ENCODE measurements around the gene GPATCH8.
A peak's percentile ranks its signal among the peaks of the same experiment; 100 is the strongest.
"Not testable (repeated sequence)": the region's sequence is repeated elsewhere in the genome, so short reads cannot be mapped to it uniquely, and the experiment has no call there.

GPATCH8 gene

DNA sequence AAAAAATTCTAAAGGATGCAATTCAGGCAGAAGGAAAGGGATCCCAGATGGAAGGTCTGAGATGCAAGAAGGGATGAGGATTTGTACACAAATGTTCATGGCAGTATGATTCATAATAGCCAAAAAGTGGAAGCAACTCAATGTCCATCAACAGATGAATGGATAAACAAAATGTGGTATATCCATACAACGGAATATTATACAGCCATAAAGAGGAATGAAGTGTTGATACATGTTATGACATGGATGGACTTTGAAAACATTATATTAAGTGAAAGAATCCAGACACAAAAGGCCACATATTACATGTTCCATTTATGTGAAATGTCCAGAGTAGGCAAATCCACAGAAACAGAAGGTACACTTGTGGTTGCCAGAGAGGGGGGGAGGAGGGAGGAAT lies 23.9 kb upstream of the GPATCH8 start:
- DNase-seq: no peak

DNA sequence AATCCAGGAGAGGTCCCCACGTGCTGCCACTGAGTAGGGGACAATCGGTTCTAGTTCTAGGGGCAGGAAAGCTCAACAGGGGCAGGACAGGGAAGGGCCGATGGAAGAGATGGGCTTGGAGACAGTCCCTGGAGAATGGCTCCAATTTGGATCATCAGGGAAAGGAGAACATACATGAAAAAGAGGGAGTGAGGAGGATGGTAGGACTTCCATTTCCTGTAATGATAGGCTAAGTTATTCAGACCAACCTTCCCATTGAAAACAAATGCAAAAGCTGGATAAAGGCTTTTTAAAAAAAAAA lies 20.4 kb upstream of the GPATCH8 start:
- DNase-seq: no peak

DNA sequence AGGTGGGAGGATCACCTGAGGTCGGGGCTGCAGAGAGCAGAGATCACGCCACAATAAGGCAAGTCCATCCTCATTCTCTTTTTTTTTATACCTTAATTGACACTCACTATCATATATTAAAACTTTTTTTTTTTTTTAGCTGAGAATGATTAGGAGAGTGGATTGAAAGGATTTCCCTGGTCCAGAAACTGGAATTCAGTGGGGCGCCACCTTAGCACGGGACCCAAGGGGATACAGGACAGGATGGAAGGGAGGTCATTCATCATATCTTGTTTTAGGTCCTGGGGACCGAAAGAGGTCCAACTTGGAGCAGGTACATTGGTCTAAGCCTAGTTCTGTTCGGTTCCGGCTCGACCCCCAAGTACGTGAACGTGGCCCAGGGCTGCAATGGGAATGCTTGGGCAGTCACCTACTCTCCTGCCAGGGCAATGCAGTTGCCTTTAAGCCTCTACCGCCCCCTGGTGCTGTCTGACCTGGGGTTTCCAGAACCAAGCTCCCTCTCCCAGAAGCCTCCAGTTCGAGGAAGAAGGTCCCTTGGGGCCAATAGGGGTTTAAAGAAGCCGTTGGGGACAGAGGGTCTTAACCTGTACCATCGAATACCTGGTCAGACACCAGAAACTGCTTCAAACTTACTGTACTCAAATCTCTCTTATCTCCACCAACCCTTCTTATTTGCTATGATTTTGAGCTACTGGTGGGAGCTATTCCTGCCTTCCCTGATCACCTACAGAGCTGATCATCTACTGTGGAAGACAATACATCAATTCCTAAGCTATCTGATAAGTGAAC lies 19.9 kb upstream of the GPATCH8 start:
- DNase-seq: peak; percentile 17

DNA sequence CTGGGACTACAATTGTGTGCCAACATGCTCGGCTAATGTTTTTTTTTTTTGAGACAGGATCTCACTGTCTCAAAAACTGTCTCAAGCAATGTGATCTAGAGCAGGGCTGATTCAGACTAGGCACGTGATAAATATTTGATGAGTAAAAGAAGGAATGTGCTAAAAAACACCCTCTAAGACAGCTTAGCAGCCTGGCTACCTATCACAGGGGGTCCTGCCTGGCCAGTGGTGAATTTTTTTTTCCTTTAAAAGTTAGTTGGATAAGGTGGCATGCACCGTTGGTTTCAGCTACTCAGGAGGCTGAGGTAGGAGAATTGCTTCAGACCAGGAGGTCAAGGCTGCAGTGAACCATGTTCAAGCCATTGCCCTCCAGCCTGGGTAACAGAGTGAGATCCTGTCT lies 14.8 kb upstream of the GPATCH8 start:
- peak; percentile 61 for DNase-seq

DNA sequence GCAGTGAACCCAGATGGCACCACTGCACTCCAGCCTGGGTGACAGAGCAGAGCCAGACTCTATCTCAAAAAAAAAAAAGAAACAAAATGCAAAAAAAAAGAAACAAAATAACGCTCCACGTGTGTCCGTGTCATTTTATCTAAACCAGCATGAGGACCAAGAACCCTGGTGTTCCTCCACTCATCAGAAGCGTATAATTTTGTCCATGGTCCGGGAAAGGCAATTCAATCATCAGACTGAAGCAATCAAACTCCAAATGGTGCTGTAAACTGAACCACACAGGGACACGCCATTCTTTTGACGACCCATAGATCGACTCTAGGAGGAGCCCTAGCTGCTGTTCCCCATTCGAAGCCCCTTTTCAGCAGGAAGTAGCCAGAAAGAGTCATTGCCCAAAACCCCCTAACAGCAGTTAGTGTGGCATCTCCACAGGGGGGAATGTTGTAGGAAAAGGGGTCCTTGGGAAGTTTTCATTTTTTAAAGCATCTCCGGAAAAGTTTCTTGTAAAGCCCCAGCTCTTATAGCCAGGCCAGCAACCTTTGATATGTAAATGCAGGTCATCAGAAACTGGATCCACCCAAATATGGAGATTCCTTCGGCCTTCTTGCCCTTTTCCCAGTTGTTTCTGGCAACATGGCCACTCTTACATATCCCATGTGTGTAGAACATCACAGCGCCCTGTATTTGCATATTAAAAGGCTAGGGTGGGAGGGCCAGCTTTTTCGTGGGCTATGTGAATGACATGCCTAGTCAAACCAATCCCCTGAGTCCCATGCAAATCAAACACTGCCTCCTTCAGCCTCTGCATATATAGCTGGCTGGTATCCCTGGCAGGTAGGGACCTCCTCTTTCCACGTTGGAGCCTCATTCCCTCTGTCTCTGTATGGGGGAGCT lies 8.3 kb upstream of the GPATCH8 start:
- not testable (repeated sequence) for DNase-seq

DNA sequence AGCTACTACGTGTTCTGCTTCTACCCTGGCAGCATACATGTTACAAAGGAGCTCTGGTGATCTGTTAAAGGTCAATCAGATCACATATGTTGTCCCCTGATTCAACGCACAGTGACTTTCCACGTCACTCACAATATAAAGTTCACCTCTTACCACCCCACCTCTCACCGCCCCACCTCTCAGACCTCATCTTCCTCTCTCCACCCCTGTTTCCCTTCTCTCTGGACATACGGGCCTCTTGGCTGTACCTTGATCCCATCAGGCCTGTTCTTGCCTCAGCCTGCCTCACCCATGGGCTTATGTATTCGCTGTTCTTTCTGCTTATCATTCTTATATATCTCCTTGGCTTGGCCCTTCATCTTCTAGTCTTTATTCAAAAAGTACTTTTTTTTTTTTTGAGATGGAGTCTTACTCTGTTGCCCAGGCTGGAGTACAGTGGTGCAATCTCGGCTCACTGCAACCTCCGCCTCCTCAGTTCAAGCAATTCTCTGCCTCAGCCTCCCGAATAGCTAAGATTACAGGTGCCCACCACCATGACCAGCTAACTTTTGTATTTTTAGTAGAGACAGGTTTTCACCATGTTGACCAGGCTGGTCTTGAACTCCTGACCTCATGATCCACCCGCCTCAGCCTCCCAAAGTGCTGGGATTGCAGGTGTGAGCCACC lies 3.9 kb upstream of the GPATCH8 start:
- DNase-seq: not testable (repeated sequence)

DNA sequence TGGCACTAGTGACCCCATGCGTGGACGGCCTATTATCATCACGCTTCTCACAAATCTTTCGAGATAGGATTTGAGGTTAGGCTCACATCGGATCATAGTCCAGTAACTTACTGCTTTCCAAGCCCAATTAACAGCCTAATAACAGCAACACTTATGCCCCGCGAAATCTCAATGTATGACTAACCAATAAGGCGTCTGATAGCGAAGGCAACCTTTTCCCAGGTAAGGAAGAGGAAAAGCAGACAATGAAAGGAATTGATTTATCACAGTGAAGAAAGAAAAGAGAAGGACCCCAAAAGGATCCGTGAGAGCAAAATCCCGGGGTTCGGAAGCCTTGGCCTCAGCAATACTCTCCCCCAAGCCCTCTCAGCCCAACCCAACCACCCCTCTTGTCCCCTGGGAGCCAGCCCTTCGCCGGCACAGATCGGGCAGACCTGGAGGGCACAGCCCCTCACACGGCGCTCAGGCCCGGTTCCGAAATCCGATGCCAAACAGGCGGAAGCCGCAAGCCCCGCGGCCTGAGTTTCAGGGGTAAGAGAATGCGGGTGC lies 534 bp downstream of the GPATCH8 start:
- DNase-seq: no peak

DNA sequence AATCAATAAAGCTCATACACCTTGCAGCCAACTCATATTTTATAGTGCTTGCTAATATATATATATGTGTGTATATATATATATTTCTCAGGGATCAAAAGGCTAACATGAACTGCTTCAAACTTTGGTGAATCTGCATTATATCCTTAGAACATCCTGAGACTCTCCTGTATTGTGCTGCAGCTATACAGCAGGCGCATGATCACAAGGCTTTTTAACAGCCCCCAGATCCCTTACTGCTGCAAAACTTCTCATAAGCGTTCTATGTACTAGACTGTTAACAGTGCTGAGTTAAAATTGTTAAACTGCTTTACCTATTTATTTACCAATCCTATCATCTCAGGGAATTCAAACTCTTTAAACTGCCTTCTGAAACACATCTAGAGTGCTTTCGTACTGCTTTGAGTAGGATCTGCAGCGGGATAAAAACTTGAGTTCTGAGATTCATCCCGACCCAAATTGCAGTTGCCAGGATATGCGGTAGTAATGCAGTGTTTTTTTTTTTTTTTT lies 1.3 kb downstream of the GPATCH8 start:
- DNase-seq: peak; percentile 36

DNA sequence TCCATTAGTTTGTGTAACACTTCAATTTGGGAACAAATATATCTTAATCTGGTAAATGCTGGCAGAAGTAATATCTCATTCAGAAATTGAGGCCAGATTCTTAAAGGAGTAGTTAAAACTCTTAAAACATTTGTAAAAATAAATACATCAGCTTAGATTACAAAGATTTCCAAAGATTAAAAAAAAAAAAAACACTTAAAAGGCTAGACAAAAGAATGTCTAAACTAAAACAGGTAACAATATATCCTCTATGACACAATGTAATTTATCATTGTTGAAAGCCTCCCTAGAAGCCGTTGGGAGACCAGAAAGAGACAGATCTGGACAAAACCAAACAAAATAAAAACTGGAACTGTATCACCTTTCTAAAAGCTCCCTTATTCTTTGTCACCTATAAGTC lies 3.5 kb downstream of the GPATCH8 start:
- no peak for DNase-seq

DNA sequence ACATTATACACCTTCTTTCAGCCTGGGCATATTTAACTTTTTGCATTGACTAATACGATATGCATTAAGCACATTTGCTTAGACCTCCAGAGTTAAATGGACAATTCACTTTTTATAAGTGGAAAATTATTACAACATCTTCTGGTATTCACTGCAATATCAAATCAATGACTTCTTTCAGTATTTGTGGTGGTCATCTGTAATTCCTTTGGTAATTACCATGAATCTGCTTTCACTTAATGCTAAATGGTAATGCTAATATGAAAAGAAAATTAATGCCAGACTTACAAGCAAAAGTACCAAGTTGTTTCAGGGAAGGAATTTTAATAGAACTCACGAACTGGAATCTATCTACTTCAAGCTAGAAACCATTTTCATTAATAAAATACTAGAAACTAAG lies 6.4 kb downstream of the GPATCH8 start:
- no peak for DNase-seq

DNA sequence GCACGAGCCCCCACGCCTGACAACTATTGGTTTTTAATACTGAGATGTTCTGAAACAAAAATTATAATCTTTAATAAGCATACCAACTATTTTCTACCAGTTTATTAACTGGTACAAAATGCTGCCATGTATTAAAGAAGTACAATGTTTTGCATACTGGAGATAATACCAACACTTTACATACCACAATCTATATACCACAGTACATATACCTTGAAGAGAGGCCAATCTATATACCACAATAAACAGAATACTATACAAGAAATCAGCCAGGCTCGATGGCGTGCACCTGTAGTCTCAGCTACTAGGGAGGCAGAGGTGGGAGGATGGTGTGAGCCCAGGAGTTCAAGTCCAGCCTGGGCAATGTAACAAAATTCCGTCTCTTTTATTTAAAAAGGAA lies 9.9 kb downstream of the GPATCH8 start:
- DNase-seq: no peak

DNA sequence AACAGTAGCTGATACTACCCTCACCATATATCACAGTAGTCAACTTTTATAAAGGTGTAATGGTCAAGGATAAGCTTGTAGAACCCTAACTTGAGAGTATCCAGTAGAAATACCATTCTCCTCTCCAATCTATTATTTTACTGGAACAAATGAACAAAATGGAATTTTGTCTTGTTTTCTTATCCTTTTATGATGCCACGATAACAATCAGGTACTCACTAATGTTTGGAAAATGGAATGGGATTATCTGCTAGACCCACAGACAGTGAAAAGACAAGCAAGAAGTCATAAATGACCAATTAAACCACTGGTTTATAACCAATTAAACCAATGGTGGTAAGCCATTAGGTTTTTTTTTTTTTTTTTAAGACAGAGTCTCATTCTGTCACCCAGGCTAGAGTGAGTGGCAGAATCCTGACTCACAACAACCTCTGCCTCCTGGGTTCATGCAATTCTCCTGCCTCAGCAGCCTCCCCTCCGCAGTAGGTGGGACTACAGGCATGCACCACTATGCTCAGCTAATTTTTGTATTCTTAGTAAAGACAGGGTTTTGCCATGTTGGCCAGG lies 10.4 kb downstream of the GPATCH8 start:
- no peak for DNase-seq

DNA sequence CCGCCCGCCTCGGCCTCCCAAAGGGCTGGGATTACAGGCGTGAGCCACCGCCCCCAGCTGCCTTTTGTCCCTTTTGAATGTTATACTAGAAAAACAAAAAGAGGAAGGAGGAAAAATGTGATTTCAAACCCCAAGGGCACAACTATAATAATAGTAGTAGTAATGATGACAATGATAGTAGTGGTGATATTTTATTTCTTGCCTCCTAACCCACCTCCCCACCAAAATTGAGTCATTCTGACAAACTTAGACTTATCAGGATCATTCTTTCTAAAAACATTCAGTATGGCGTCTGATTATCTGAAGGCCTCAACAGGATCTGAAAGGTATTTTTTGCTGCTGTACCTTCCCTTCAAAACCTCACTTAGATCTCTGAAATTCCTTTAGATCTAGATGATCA lies 13.6 kb downstream of the GPATCH8 start:
- DNase-seq: no peak

DNA sequence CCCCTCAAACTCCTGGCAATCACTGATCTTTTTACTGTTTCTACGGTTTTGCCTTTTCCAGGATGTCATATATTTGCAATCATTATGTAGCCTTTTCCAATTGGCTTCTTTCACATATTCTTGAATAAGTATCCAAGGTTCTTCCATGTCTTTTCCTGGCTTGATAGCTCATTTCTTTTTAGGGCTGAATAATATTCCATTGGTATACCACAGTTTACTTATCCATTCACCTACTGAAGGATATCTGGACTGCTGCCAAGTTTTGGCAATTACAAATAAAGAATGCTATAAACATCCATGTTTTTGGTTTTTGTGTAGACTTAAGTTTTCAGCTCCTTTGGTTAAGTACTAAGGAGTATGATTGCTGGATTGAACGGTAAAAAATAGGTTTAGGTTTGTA lies 16.0 kb downstream of the GPATCH8 start:
- no peak for DNase-seq

DNA sequence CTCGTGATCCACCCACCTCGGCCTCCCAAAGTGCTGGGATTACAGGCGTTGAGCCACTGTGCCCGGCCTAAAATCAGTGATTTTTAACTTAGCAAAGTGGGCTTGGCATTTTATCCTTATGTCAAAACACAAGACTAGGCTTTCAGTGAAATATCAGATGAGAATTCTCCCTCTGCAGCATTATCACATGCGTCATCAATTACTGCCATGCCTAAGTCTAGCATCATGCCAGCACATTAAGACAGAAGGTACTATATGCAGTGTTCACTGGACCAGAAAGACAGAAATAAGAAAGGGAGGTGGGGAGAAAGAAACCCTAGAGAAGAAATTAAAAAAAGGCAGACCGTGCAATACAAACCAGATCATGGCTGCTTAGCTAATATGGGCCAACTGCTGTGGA lies 29.8 kb downstream of the GPATCH8 start:
- DNase-seq: no peak

DNA sequence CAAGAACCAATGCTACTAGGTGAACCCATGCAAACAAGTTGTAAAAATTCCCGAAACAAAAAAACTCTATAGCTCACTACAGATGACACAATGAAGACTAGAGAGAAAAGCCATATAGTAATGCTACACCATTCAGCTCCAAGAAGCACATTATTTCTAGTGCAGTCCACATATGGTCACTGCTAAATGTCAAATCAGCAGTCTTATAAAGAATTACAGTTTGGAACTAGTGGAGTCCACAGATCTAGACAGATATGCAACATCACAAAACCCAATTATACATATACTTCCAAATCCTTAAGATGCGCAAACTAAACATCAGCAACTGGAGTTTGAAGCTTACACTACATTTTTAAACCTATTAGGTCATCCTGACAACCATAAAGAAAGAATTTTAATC lies 33.5 kb downstream of the GPATCH8 start:
- no peak for DNase-seq

DNA sequence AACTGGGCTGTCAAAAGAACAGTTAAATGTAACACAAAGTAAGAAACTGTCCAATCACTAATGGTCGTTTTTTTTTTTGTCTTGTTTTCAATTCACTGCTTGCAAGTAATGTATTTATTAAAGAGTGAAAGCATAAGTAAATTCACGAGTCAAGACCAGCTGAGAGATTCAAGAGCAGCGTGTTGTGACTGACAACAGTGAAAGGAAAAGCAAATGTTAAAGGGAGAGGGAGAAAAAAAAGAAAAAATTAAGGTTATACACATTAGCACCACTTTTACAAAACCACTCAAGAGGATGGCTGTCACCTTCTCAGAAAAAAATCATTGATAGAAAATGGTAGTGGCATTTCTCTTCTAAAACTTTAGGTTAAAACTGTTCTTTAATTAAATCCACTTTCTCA lies 36.1 kb downstream of the GPATCH8 start:
- DNase-seq: no peak

DNA sequence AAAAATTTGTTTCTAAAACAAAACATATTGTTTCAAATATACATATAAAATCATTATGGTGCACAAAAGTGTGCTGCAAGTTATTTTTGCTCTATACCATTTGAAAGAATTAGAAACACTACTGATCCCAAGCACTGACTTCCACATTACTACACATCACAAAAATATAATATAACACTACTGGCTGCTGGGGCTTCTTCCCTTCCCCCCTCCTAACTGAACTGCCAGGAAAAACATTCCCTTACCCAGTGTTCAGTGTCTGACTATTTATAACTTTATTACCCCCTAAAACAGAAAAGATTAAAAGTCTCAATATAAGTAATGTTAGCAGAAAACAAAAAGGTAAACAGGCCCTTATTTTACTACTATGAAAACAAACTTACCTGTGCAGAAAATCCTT lies 36.9 kb downstream of the GPATCH8 start:
- no peak for DNase-seq

DNA sequence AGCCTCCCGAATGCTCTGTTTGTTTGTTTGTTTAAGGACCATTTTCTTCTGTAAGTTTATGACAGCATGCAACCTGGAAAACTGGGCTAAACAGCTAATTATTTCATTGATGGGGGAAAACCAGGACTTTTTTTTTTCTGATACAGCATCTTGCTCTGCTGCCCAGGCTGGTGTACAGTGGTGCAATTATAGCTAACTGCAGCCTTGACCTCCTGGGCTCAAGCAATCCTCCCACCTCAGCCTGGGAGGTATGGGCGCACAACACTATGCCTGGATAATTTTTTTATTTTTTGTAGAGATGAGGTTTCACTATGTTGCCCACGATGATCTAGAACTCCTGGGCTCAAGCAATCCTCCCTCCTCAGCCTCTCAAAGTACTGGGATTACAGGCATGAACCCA lies 37.3 kb downstream of the GPATCH8 start:
- no peak for DNase-seq

DNA sequence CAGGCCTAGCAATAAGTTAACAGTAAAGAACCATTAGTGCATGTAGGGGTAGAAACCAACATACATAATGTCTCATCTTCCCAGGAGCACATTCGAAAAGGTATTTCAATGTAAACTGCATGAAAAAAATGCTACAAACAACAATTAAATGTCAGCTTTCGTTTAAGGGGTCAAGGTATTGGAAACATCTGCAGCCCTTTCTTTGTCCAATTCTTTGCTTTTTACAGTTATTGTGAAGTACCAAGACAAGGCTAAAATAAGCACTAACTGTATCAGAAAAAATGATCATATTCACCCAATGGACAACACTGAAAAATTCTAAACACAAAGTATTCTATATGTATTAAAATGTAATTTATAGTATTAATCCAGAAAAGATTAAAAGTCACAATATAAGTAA lies 37.9 kb downstream of the GPATCH8 start:
- no peak for DNase-seq

DNA sequence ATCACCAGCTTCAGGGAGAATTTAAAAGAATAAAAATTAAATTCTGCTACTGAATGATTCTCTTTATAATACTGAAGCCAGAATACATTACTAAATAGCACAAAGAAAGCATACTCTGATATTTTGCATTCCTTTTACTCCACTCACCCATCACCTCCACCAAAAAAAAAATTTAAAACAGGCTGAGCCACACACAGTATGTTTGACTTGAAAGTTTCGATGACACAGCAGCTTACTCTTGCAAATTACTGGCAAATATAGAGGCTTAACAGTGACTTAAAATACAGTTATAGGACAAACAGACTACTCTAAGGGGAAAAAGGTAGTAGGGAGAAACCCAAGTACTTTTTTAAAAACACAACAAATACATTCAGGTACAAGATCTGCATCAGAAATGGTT lies 39.2 kb downstream of the GPATCH8 start:
- DNase-seq: no peak

DNA sequence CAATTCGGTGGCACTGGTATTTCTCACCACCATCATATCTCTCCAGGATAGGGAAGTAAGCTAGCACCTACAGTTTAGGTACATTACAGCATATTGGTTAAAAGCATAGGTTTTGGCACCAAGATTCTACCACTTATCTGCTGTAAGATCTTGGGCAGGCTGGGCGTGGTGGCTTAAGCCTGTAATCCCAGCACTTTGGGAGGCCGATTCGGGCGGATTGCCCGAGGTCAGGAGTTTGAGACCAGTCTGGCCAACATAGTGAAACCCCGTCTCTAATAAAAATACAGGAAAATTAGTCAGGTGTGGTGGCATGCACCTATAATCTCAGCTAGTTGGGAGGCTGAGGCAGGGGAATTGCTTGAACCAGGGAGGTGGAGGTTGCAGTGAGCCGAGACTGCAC lies 51.4 kb downstream of the GPATCH8 start:
- DNase-seq: no peak

DNA sequence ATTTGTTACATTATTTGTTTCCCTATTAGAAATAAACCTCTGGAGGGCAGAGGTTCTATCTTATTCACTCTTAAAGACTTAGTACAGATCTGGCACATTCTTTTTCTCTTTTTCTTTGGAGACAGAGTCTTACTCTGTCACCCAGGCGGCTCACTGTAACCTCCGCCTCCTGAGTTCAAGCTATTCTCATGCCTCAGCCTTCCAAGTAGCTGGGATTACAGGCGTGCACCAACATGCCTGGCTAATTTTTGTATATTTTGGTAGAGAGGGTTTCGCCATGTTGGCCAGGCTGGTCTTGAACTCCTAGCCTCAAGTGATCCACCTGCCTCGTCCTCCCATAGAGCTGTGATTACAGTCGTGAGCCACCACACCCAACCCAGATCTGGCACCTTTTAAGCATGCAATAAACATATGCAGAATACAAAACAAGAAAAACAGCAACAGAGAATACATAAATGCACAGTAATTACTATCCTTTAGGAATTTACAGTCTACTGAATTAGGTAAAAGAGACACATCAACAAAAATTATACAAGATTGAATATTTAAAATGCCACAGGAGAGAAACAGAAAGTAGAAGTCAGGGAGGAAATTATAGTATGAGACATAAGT lies 52.1 kb downstream of the GPATCH8 start:
- DNase-seq: no peak

All from kidney glomerular epithelial cell (primary cell).